Stomach smooth muscle (tissue), 2 donors: ENCODE results near the gene PROSER2.

Source experiments
- H3K27ac ChIP-seq: one replicate; pipeline ENCODE4 v1.7.0; 2013; ENCODE audit warnings: mild to moderate bottlenecking, low read length, inconsistent platforms
- H3K27me3 ChIP-seq, 2 donors: one replicate each; pipeline ENCODE4 v1.7.0; 2013; ENCODE audit warnings: low read length in 2 of 2; ENCODE audit not compliant: insufficient read depth in 2 of 2, control insufficient read depth in 1 of 2
- H3K36me3 ChIP-seq, 2 donors: one replicate each; pipeline ENCODE4 v1.7.0; 2013; ENCODE audit warnings: low read length in 2 of 2; ENCODE audit not compliant: control insufficient read depth in 2 of 2, insufficient read depth in 2 of 2
- H3K4me1 ChIP-seq: one replicate; pipeline ENCODE4 v1.7.0; 2013; ENCODE audit warnings: low read length; ENCODE audit not compliant: control insufficient read depth, insufficient read depth
- H3K4me3 ChIP-seq, 2 donors: one replicate each; pipeline ENCODE4 v1.7.0; 2013; ENCODE audit warnings: low read length in 2 of 2
- H3K9ac ChIP-seq, 2 donors: one replicate each; pipeline ENCODE4 v1.7.0; 2013; ENCODE audit warnings: low read length in 2 of 2, mild to moderate bottlenecking in 1 of 2
- H3K9me3 ChIP-seq, 2 donors: one replicate each; pipeline ENCODE4 v1.7.0; 2013; ENCODE audit warnings: low read length in 2 of 2; ENCODE audit not compliant: control insufficient read depth in 2 of 2
- donor health status: healthy.
- donor health status: Pancreatic carcinoma.

The PROSER2 gene

GRCh38 chr10:11805792-11806191 is 17.4 kb upstream of the PROSER2 start:
- Histone ChIP-seq H3K9me3 (no peaks in the 10 kb centered on the region), H3K4me1 (no peaks in the 10 kb centered on the region), H3K27me3 (peaks cover 0 to 9% of the 10 kb centered on the region in 2 donors)

DNA sequence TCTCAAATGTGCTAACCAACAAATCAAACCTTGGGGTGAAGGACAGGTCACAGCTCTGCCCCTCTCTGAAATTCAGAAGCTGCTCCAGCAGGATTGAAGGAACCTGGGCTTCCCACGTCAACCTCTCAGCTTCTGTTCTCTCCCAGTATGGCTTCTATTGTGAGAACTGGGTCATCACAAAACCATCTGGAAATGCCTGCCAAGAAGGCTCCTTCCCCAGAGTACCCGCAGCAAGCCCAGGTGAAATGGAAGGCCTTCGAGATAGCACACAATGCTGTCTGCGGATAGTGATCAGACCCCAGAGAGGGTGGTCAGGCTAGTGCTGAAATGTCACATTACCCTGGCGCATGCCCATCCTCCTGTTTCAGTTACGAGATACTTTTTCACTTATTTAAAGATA is 16.4 kb upstream of the PROSER2 start:
- H3K27me3 ChIP-seq = peaks cover 0 to 9% of the 10 kb centered on the region in 2 donors
- no peaks in the 10 kb centered on the region for H3K4me1 ChIP-seq
- H3K4me3 ChIP-seq = no peak overlapping the region
- no peak overlapping the region for H3K27ac ChIP-seq
- no peaks in the 10 kb centered on the region for H3K36me3 ChIP-seq
- H3K9me3 ChIP-seq = no peaks in the 10 kb centered on the region
- no peak overlapping the region for H3K9ac ChIP-seq

More at GRCh38 chr10:11805792-11806191, 17.4 kb upstream of the PROSER2 start:
- H3K4me3 ChIP-seq = no peak overlapping the region
- H3K27ac ChIP-seq = no peak overlapping the region
- H3K36me3 ChIP-seq = no peaks in the 10 kb centered on the region
- no peak overlapping the region for H3K9ac ChIP-seq

DNA sequence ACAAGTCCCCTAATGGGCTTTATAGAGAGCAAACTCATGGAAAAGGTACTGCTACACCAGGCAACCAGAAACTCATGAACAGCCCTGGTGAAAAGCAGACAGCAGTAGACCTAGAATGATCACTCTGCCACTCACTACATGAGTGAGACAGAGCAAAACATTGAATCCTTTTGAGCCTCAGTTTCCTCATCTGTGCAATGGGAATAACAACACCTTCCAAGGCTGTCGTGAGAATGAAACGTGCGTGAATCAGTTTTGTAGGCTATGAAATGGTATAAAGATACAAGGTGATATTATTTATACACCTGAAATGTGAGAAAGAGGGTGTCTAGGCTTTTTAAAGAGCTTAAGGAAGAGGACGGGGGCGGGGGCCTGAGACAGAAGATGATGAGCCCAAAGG is 14.3 kb upstream of the PROSER2 start:
- Histone ChIP-seq H3K4me1 (no peaks in the 10 kb centered on the region), H3K4me3 (no peak overlapping the region), H3K9ac (no peak overlapping the region), H3K27me3 (peaks cover 0 to 9% of the 10 kb centered on the region in 2 donors), H3K36me3 (no peaks in the 10 kb centered on the region), H3K27ac (no peak overlapping the region), H3K9me3 (no peaks in the 10 kb centered on the region)

DNA sequence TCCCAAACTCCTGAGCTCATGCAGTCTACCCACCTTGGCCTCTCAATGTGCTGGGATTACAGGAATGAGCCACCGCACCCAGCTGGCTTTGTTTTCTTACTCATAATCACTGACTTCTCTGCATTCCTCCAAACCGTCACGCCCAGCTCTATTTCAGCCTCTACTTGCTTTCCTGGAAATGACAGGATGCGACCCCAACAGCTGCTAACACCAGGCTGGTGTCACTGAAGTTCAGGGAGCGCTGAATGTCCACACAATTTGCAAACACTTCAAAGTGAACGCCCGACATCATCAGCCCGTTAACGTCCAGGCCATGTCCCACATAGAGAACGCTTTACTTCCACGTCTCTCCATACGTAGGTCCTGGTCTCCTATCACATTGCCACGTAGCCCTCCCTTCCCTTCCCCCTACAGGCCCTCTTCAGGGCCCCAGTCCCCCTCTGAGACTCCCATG is 12.8 kb upstream of the PROSER2 start:
- H3K27ac ChIP-seq = no peak overlapping the region
- H3K4me3 ChIP-seq = no peak overlapping the region
- no peaks in the 10 kb centered on the region for H3K9me3 ChIP-seq
- H3K36me3 ChIP-seq = no peaks in the 10 kb centered on the region
- no peak overlapping the region for H3K9ac ChIP-seq
- H3K4me1 ChIP-seq = no peaks in the 10 kb centered on the region
- H3K27me3 ChIP-seq = peaks cover 0 to 9% of the 10 kb centered on the region in 2 donors

- Histone ChIP-seq H3K4me3 (no peak overlapping the region), H3K27ac (no peak overlapping the region)
These were observed 12.2 kb upstream of the PROSER2 start for GRCh38 chr10:11810973-11811372.

DNA sequence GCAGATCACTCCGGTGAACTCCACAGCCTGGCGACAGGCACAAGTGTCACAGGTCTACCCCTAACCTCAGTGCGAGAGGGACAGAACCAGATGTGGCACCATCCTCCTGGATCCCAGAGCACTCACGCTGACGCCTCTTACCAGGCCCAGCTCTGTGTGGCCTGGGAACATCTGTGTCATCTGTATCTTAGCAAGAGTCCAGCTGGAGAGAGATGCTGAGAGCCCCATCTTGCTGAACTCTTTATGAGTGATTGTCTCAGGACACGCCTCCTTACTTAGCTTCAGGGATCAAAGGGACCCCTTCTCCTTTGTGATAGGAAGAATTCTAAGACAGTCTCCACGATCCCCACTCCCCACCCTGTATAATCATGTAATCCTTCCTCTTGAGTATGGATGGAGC is 10.0 kb upstream of the PROSER2 start:
- Histone ChIP-seq H3K36me3 (no peaks in the 10 kb centered on the region), H3K27ac (no peak overlapping the region), H3K4me3 (no peak overlapping the region), H3K9ac (no peak overlapping the region), H3K27me3 (peaks cover 0 to 7% of the 10 kb centered on the region in 2 donors), H3K4me1 (no peaks in the 10 kb centered on the region), H3K9me3 (no peaks in the 10 kb centered on the region)

More at GRCh38 chr10:11810973-11811372, 12.2 kb upstream of the PROSER2 start:
- H3K9ac ChIP-seq = no peak overlapping the region
- peaks cover 0 to 7% of the 10 kb centered on the region in 2 donors for H3K27me3 ChIP-seq
- no peaks in the 10 kb centered on the region for H3K36me3 ChIP-seq
- H3K9me3 ChIP-seq = no peaks in the 10 kb centered on the region
- H3K4me1 ChIP-seq = no peaks in the 10 kb centered on the region

DNA sequence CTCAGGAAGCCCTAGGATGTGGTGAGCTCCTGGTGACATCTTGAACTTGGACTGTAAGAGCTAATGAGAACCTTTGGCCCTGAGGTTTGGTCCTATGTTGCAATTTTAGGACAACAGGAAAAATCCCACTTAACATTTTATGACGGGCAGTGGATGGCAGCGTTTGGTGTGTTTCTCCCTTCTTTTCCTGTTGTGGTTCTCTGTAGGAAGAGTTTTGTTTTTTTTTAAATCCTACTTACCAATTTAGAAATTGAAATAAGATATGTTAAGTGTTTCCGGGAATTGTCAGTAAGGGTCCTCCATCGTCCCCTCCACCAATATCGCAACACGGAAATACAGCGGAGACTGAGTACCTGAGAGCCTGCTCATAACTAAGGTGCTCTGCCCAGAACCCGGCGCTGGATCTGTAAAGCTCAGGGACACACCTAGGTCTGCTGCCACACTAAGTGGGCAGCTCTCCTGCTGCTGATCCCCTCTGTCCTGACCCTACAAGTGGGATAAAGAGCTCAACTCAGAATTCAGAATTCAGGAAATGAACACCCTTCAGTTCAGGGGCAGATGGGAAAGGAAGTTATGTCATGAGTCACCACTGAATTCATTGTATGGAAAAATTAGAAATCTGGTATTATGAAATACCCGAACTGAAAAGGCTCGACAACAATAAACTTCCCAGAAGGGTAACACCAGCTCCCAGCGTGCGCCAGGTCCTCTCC is 9.1 kb upstream of the PROSER2 start:
- Histone ChIP-seq H3K27ac (no peak overlapping the region), H3K9me3 (no peaks in the 10 kb centered on the region)

GRCh38 chr10:11819027-11819426 is 4.1 kb upstream of the PROSER2 start:
- no peak overlapping the region for H3K9ac ChIP-seq

More for the DNA sequence above, 9.1 kb upstream of the PROSER2 start:
- Histone ChIP-seq H3K4me3 (no peak overlapping the region), H3K36me3 (no peaks in the 10 kb centered on the region), H3K4me1 (no peaks in the 10 kb centered on the region), H3K9ac (no peak overlapping the region), H3K27me3 (peaks cover 0 to 7% of the 10 kb centered on the region in 2 donors)

GRCh38 chr10:11822026-11822756 is 965 bp upstream of the PROSER2 start:
- Histone ChIP-seq H3K27ac (no peak overlapping the region), H3K9me3 (no peaks in the 10 kb centered on the region), H3K9ac (no peak overlapping the region), H3K4me1 (peaks cover 9% of the 10 kb centered on the region), H3K27me3 (peaks cover 11 to 28% of the 10 kb centered on the region in 2 donors), H3K36me3 (no peaks in the 10 kb centered on the region), H3K4me3 (no peak overlapping the region)

More at GRCh38 chr10:11819027-11819426, 4.1 kb upstream of the PROSER2 start:
- Histone ChIP-seq H3K4me1 (peaks cover 9% of the 10 kb centered on the region), H3K36me3 (no peaks in the 10 kb centered on the region), H3K4me3 (no peak overlapping the region), H3K27me3 (peaks cover 5 to 20% of the 10 kb centered on the region in 2 donors), H3K27ac (no peak overlapping the region), H3K9me3 (no peaks in the 10 kb centered on the region)

GRCh38 chr10:11822809-11823121 is 391 bp upstream of the PROSER2 start:
- H3K36me3 ChIP-seq = no peaks in the 10 kb centered on the region
- peaks cover 9% of the 10 kb centered on the region for H3K4me1 ChIP-seq
- H3K4me3 ChIP-seq = peak overlapping the region in 1 of 2 donors; percentile 62
- H3K9ac ChIP-seq = no peak overlapping the region
- peaks cover 13 to 28% of the 10 kb centered on the region in 2 donors for H3K27me3 ChIP-seq
- no peaks in the 10 kb centered on the region for H3K9me3 ChIP-seq
- H3K27ac ChIP-seq = no peak overlapping the region

- H3K9ac ChIP-seq = no peak overlapping the region
- H3K36me3 ChIP-seq = no peaks in the 10 kb centered on the region
- H3K27me3 ChIP-seq = peaks cover 16 to 28% of the 10 kb centered on the region in 2 donors
- H3K4me3 ChIP-seq = peak overlapping the region; percentile 9 to 62
- H3K27ac ChIP-seq = no peak overlapping the region
- peaks cover 9% of the 10 kb centered on the region for H3K4me1 ChIP-seq
- no peaks in the 10 kb centered on the region for H3K9me3 ChIP-seq
These were observed 812 bp downstream of the PROSER2 start for GRCh38 chr10:11823989-11824346.
